ENCODE results near the gene CCDC6.

- TF ChIP-seq CTCF (conservative IDR thresholded peaks at IDR 0.05; ENCODE audit: low read length) (no peak), EZH2phosphoT487 (IDR thresholded peaks at IDR 0.05; ENCODE audit: borderline replicate concordance, low read depth, low read length) (no peak)
Observed at GRCh38 chr10:59954296-59954695, 47.9 kb upstream of the CCDC6 start.

Measured in OCI-LY7 (cell line).